Measurements from ENCODE around the gene ATF6. TPM values are rescaled to one million over a fixed set of nuclear protein-coding genes. Genes with fewer than 3 reads are reported as not detected.

Gene ATF6
- total and polyA plus RNA-seq, 2 donors (not counting 1 experiment from before 2014, with no cell fraction given): 25.3 to 27.4 TPM

DNA sequence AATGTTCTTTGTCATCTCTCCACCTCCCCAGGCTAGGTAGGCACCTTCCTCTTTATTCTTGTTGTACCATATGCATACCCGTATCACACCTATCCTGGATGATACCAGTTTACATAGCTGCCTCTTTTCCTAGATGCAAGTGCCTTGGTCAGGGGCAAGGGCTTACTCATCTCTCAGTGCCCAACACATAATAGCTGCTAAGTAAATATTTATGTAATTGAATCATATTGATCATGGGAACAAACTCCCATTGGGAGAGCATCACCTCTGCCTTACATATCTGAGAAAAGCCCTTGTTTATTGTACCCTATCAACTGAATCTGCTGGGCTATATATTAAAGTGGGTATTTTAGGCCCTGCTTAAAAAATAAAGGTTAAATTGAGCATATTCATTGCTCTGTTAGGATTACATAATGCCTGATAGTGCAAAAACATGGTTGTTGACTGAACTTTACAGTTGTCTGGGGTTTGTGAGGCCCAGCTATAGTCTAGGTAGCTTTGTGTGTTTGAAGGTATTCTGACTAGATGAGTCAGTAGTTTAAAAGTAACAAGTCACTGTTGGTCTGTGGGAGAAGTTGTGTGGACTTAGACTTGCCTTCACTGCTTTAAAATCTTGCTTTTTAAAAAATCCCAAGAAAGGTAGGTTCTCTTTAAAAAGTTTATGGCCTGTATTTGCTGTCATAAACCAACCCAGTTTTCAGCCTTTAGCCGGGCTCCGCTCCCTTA, 174.9 kb downstream of the ATF6 start:
- no peaks in the 10 kb centered on the region for H4K20me1 ChIP-seq (ENCODE audit: control insufficient read depth, extremely low read depth, insufficient read depth, low read length)
- H3K9ac ChIP-seq (ENCODE audit: insufficient read depth, low read length): no peak overlapping the region
- peaks cover 2% of the 10 kb centered on the region for H3K4me1 ChIP-seq (ENCODE audit: control insufficient read depth, extremely low read depth, insufficient read depth, low read length)
- H3K79me2 ChIP-seq (ENCODE audit: control insufficient read depth, insufficient read depth, low read length): no peaks in the 10 kb centered on the region
- no peak overlapping the region for H3K27ac ChIP-seq (ENCODE audit: insufficient read depth, low read length)
- no peaks in the 10 kb centered on the region for H3K9me3 ChIP-seq (ENCODE audit: control insufficient read depth, insufficient read depth, low read depth, low read length)
- no peak overlapping the region for H2AFZ ChIP-seq (ENCODE audit: low read length)
- no peak overlapping the region for H3K4me2 ChIP-seq (ENCODE audit: extremely low read depth, insufficient read depth, low read length)
- H3K4me3 ChIP-seq (replicated peaks in 1 of 4; ENCODE audit: control extremely low read depth in 1 of 4, insufficient read depth in 1 of 4, low read depth in 3 of 4, low read length in 4 of 4): no peak overlapping the region
- no peak for TF ChIP-seq EZH2 (IDR thresholded peaks at IDR 0.05; ENCODE audit: low read length, missing control alignments)
- TF ChIP-seq, protein P1, sequence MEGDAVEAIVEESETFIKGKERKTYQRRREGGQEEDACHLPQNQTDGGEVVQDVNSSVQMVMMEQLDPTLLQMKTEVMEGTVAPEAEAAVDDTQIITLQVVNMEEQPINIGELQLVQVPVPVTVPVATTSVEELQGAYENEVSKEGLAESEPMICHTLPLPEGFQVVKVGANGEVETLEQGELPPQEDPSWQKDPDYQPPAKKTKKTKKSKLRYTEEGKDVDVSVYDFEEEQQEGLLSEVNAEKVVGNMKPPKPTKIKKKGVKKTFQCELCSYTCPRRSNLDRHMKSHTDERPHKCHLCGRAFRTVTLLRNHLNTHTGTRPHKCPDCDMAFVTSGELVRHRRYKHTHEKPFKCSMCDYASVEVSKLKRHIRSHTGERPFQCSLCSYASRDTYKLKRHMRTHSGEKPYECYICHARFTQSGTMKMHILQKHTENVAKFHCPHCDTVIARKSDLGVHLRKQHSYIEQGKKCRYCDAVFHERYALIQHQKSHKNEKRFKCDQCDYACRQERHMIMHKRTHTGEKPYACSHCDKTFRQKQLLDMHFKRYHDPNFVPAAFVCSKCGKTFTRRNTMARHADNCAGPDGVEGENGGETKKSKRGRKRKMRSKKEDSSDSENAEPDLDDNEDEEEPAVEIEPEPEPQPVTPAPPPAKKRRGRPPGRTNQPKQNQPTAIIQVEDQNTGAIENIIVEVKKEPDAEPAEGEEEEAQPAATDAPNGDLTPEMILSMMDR (conservative IDR thresholded peaks at IDR 0.05 in 1 of 2, IDR thresholded peaks at IDR 0.05 in 1 of 2; ENCODE audit: low read depth in 1 of 2, low read length in 2 of 2): no peak
- peak in 1 of 2 donors; percentile 14 for DNase-seq (ENCODE audit: low read depth in 2 of 2)
- H3K27me3 ChIP-seq (ENCODE audit: control insufficient read depth, insufficient read depth, low read length): no peaks in the 10 kb centered on the region
- H3K36me3 ChIP-seq (ENCODE audit: control insufficient read depth, insufficient read depth, low read length): no peaks in the 10 kb centered on the region

DNA sequence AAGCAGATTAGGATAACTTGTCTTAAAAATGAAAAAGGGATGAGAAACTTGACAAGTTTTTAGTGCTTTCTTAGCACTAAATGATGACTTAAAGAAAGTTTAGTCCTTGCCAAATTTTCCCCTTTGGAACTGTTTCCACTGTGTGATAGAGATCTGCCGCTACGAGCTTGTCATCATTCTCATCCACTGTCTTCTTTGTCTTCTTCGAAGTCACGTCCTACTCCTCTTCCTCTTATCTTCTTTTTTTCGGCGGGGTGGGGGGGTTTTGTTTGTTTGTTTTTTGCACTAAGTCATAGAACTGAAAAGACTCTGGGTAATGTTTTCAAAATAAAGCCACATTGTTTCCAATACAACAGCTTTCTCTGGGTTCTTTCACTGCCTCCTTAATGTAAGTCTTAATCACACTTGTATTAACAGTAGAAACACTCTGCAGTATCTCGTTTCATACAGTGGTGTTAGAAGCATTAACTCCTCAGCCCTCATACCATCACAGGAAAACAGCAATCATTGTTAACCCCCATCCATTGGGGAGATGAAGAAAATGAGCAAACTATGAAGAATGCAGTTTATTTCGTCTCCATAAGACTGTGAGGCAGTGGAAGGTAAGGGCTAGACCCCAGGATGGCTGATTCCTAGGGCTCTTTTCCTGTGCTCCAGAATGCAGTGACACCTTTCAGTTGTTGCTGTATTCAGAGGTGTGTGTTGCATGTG, 175.8 kb downstream of the ATF6 start:
- Histone ChIP-seq H2AFZ (ENCODE audit: low read length) (no peak overlapping the region), H3K4me1 (ENCODE audit: control insufficient read depth, extremely low read depth, insufficient read depth, low read length) (peaks cover 3% of the 10 kb centered on the region), H3K79me2 (ENCODE audit: control insufficient read depth, insufficient read depth, low read length) (no peaks in the 10 kb centered on the region), H3K27ac (ENCODE audit: insufficient read depth, low read length) (no peak overlapping the region), H3K27me3 (ENCODE audit: control insufficient read depth, insufficient read depth, low read length) (no peaks in the 10 kb centered on the region), H3K4me3 (replicated peaks in 1 of 4; ENCODE audit: control extremely low read depth in 1 of 4, insufficient read depth in 1 of 4, low read depth in 3 of 4, low read length in 4 of 4) (no peak overlapping the region), H3K9ac (ENCODE audit: insufficient read depth, low read length) (no peak overlapping the region), H3K36me3 (ENCODE audit: control insufficient read depth, insufficient read depth, low read length) (no peaks in the 10 kb centered on the region), H4K20me1 (ENCODE audit: control insufficient read depth, extremely low read depth, insufficient read depth, low read length) (no peaks in the 10 kb centered on the region), H3K4me2 (ENCODE audit: extremely low read depth, insufficient read depth, low read length) (no peak overlapping the region), H3K9me3 (ENCODE audit: control insufficient read depth, insufficient read depth, low read depth, low read length) (no peaks in the 10 kb centered on the region)
- TF ChIP-seq, protein P1 (conservative IDR thresholded peaks at IDR 0.05 in 1 of 2, IDR thresholded peaks at IDR 0.05 in 1 of 2; ENCODE audit: low read depth in 1 of 2, low read length in 2 of 2): no peak
- TF ChIP-seq EZH2 (IDR thresholded peaks at IDR 0.05; ENCODE audit: low read length, missing control alignments): no peak
- DNase-seq (ENCODE audit: low read depth in 2 of 2): no peak

DNA sequence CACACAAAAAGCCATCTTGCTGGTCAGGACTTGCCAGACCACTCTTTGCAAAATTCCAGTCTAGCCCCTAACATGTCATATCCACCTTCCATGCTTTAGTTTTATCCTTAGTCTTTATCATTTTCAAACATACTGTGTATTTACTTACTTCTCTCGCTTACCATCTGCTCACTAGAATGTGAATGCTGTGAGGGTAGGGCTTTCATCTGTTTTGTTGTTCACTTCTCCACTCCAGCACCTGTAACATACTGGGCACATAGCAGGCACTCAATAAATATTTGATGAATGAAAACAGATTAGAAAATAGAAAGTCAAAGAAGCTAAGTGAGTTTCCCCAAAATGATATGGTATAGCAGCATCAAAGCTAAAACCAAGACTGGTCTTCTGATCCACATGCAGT, 177.6 kb downstream of the ATF6 start:
- H2AFZ ChIP-seq (ENCODE audit: low read length): no peak overlapping the region
- H3K4me3 ChIP-seq (replicated peaks in 1 of 4; ENCODE audit: control extremely low read depth in 1 of 4, insufficient read depth in 1 of 4, low read depth in 3 of 4, low read length in 4 of 4): no peak overlapping the region
- no peaks in the 10 kb centered on the region for H3K36me3 ChIP-seq (ENCODE audit: control insufficient read depth, insufficient read depth, low read length)
- H3K9ac ChIP-seq (ENCODE audit: insufficient read depth, low read length): no peak overlapping the region
- H3K4me1 ChIP-seq (ENCODE audit: control insufficient read depth, extremely low read depth, insufficient read depth, low read length): peaks cover 7% of the 10 kb centered on the region
- H3K9me3 ChIP-seq (ENCODE audit: control insufficient read depth, insufficient read depth, low read depth, low read length): no peaks in the 10 kb centered on the region
- no peak for TF ChIP-seq EZH2 (IDR thresholded peaks at IDR 0.05; ENCODE audit: low read length, missing control alignments)
- H4K20me1 ChIP-seq (ENCODE audit: control insufficient read depth, extremely low read depth, insufficient read depth, low read length): no peaks in the 10 kb centered on the region
- no peaks in the 10 kb centered on the region for H3K79me2 ChIP-seq (ENCODE audit: control insufficient read depth, insufficient read depth, low read length)
- no peak for DNase-seq (ENCODE audit: low read depth in 2 of 2)
- no peak overlapping the region for H3K27ac ChIP-seq (ENCODE audit: insufficient read depth, low read length)
- H3K27me3 ChIP-seq (ENCODE audit: control insufficient read depth, insufficient read depth, low read length): no peaks in the 10 kb centered on the region
- H3K4me2 ChIP-seq (ENCODE audit: extremely low read depth, insufficient read depth, low read length): no peak overlapping the region

All from fibroblast of lung (primary cell).